HepG2 (cell line): ENCODE measurements around the gene GRIK2.

Source experiments
- ADNP ChIP-seq: sonication (generic); formaldehyde crosslinking; IDR thresholded peaks from 2 replicates; pipeline ENCODE4 v1.4.0; 2020; ENCODE audit warnings: missing genetic modification reagents
- IKZF4 ChIP-seq: sonication (generic); formaldehyde crosslinking; IDR thresholded peaks from 2 replicates; pipeline ENCODE4 v1.5.1; 2020; ENCODE audit warnings: borderline replicate concordance, mild to moderate bottlenecking, low read depth, missing genetic modification reagents; ENCODE audit errors: not compliant biosample characterization
- KDM1A ChIP-seq: IDR thresholded peaks from 2 replicates; pipeline ENCODE4 v1.6.1; 2016; ENCODE audit warnings: missing compliant biosample characterization
- MAX ChIP-seq: IDR thresholded peaks from 2 replicates; pipeline ENCODE4 v1.6.1; 2012; ENCODE audit warnings: inconsistent platforms
- MEIS1 ChIP-seq: sonication (generic); formaldehyde crosslinking; IDR thresholded peaks from 2 replicates; pipeline ENCODE4 v1.9.0; 2021; ENCODE audit warnings: mild to moderate bottlenecking, missing genetic modification reagents, moderate library complexity, borderline replicate concordance
- POLR2AphosphoS5 ChIP-seq: IDR thresholded peaks from 2 replicates; pipeline ENCODE4 v1.6.1; 2012; ENCODE audit warnings: low read depth, low read length
- TBL1XR1 ChIP-seq: fragments of 150-350 bp; IDR thresholded peaks from 2 replicates; pipeline ENCODE4 v1.6.1; 2014; ENCODE audit warnings: borderline replicate concordance, low read length; ENCODE audit not compliant: partially characterized antibody
- TBP ChIP-seq: sonication (generic); formaldehyde crosslinking; IDR thresholded peaks from 2 replicates; pipeline ENCODE4 v1.5.0; 2020; ENCODE audit warnings: missing genetic modification reagents
- TF ChIP-seq, protein P1 (sequence below): sonication (generic); formaldehyde crosslinking; IDR thresholded peaks from 2 replicates; pipeline ENCODE4 v1.5.0; 2020; ENCODE audit warnings: mild to moderate bottlenecking, missing genetic modification reagents, moderate library complexity
- TF ChIP-seq, protein P2 (sequence below): sonication (generic); formaldehyde crosslinking; IDR thresholded peaks from 2 replicates; pipeline ENCODE4 v1.5.1; 2020; ENCODE audit warnings: missing genetic modification reagents, mild to moderate bottlenecking, borderline replicate concordance
- TF ChIP-seq, protein P3 (sequence below): sonication (generic); formaldehyde crosslinking; IDR thresholded peaks from 2 replicates; pipeline ENCODE4 v1.5.0; 2020; ENCODE audit warnings: mild to moderate bottlenecking, missing genetic modification reagents

DNA sequence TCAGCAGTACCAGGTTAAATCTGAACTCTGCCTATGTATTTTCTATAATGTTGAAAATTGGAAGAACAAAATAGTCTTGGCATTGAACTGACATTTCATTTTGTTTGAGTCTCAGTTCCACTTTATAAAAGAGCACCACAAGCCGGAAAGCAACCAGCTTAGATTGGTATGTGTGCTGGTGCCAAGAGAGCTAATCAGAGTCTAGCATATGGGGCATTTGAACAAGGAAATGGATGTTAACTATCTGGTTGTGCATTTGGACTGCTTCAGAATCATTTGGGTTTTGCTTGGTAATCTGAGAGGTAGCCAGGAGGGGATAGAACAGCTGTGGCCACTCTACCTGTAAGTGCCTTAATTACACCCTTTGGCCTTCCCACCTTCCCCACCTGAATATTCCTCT is 184.8 kb downstream of the GRIK2 start:
- TF ChIP-seq, protein P1, sequence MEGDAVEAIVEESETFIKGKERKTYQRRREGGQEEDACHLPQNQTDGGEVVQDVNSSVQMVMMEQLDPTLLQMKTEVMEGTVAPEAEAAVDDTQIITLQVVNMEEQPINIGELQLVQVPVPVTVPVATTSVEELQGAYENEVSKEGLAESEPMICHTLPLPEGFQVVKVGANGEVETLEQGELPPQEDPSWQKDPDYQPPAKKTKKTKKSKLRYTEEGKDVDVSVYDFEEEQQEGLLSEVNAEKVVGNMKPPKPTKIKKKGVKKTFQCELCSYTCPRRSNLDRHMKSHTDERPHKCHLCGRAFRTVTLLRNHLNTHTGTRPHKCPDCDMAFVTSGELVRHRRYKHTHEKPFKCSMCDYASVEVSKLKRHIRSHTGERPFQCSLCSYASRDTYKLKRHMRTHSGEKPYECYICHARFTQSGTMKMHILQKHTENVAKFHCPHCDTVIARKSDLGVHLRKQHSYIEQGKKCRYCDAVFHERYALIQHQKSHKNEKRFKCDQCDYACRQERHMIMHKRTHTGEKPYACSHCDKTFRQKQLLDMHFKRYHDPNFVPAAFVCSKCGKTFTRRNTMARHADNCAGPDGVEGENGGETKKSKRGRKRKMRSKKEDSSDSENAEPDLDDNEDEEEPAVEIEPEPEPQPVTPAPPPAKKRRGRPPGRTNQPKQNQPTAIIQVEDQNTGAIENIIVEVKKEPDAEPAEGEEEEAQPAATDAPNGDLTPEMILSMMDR (CRISPR knock-in tag), result no peak
- TF ChIP-seq, protein P2, sequence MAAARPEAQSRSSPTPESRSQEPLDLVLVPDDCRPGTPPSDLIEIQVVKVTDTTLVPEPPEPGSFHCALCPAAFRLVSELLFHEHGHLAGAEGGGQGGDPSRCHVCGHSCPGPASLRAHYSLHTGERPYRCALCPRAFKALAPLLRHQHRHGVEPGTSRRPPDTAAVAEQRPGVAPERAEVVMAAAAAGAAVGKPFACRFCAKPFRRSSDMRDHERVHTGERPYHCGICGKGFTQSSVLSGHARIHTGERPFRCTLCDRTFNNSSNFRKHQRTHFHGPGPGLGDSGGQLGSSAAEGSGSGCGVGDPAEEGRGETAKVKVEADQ (CRISPR knock-in tag), result no peak
- TF ChIP-seq IKZF4 (no peak), MEIS1 (no peak), TBP (CRISPR knock-in tag) (no peak), POLR2AphosphoS5 (no peak), TBL1XR1 (no peak), MAX (no peak), KDM1A (CRISPR knock-in tag) (no peak), ADNP (CRISPR knock-in tag) (no peak)
- TF ChIP-seq, protein P3, sequence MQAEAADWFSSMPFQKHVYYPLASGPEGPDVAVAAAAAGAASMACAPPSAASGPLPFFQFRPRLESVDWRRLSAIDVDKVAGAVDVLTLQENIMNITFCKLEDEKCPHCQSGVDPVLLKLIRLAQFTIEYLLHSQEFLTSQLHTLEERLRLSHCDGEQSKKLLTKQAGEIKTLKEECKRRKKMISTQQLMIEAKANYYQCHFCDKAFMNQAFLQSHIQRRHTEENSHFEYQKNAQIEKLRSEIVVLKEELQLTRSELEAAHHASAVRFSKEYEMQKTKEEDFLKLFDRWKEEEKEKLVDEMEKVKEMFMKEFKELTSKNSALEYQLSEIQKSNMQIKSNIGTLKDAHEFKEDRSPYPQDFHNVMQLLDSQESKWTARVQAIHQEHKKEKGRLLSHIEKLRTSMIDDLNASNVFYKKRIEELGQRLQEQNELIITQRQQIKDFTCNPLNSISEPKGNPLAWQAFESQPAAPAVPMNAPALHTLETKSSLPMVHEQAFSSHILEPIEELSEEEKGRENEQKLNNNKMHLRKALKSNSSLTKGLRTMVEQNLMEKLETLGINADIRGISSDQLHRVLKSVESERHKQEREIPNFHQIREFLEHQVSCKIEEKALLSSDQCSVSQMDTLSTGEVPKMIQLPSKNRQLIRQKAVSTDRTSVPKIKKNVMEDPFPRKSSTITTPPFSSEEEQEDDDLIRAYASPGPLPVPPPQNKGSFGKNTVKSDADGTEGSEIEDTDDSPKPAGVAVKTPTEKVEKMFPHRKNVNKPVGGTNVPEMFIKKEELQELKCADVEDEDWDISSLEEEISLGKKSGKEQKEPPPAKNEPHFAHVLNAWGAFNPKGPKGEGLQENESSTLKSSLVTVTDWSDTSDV, result no peak
